COLO668 (cell line): Measurements from ENCODE around the gene PTGES2.

Source experiments
- DNase-seq: peaks from one replicate; lab custom pipeline; 2025; ENCODE audit not compliant: unreplicated experiment; lab: John Stamatoyannopoulos, UW

PTGES2 gene

DNA sequence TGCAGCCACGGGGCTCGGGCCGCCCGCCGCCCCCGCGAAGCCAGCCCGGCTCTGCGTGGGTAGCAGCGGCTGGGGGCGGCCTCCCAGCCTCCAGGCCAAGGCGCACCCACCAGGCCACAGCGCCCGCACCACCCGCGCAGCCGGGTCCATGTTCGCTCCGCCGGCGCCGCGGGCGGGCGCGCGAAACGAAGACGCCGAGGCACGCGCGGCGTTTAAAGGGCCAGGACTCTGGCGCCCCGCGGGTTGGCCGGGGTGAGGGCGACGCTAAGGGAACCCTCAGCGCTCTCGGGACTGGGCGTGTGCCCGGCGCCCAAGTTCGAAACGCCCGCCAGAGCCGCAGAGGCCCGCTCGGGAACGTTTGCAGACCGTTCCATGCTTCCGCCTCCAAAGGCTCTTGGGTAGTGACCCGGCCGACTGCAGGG is at the start of gene PTGES2:
Gene PTGES2 (minus strand): TSS at position 162 of the 422 bp plus-strand sequence. CDS start 12 bp downstream, at position 150.
- peak; percentile 91 for DNase-seq

DNA sequence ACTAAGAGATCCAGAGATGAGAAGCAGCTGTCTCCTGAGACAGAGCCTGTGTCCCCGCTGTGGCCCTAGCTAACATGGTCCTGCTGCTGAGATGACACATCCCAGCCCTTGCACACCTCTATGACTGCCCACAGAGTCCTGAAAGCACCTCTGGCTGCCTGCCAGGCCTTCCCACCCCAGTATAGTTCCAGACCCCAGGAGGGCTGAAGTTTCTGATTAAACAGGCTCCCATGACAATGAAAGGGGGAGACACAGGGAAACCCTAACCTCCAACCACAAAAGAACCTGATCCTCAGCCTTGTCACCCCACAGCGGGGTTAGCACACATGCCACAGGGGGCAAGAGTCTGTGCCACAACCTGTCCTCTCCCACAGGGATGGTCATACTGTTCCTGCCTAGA is 48.2 kb upstream of the PTGES2 start:
- DNase-seq, result no peak

DNA sequence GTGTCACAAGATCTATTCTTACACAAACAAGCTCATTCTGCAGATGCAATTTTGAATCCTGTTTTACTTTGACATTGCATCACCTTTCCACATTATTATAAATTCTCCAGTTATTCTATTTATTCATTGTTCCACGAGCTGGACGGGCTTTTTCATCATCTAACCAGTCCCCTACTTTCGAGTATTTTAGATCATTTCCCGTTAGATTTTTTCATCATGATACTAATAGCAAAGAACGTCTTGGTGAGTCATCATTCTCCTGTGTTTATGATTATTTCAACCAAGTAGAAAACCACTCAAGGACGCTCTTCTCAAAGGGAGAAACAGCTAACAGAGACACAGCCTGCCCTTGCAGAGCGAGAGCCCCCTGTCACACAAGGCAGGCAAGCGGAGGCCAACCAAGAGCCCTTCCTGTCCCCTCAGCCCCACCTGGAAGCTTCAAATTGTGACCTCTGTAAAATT is 47.6 kb upstream of the PTGES2 start:
- DNase-seq, result no peak

DNA sequence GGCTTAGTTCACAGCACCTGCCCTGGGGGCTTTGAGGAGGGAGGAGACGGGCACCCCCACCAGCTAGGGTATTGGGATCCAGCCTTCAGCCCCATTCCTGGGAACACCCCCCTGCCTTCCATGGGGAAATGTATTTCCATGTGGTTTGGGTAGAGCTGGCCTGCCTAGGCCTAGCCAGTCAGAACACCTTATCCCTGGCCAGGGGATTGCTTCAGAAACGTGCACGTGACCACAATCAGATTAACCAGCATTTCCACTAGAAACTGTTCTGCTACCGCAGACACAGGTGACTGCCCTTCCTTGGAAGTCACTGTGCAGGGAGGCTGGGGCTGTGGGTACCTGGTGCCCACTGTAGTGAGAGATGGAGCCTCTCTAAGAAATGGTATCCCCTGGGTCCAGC is 46.5 kb upstream of the PTGES2 start:
- no peak for DNase-seq

DNA sequence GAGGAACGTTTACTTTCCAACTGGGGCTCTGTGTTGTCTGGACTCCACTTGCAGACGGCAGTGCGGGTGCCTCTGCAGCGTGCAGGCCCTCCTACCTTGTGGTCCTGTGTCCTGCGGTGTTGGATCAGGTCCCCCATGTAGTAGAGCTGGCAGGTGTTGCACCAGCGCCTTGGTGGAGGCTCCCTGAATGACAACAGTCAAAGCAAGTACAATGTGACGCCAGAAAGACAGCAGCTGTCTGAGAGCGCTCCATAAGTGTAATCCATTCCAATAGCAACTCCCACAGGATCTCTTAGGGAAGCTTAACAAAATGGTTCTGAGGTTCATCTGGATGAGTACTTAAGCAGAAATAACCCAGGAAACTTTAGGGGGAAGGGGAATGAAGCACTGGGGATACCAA is 42.4 kb upstream of the PTGES2 start:
- DNase-seq, result no peak

DNA sequence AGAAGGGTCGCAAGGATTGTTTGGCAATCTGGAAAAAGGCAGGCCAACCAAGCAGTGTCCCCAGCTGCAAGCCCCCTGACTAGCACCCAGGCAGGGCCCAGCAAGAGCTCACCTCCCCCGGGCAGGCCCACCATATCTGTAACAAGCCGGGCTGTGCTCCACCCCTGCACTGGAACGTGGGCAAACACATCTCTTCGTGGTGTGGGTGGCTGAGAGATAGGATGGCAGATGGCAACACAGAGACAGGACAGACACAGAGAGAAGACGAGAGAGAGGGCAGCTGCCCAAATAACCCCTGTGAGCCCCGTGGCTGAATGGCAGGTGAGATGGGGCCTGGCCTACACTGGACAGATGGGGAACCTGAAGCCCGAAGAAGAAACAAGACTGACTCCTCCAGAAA is 42.0 kb upstream of the PTGES2 start:
- DNase-seq, result no peak

DNA sequence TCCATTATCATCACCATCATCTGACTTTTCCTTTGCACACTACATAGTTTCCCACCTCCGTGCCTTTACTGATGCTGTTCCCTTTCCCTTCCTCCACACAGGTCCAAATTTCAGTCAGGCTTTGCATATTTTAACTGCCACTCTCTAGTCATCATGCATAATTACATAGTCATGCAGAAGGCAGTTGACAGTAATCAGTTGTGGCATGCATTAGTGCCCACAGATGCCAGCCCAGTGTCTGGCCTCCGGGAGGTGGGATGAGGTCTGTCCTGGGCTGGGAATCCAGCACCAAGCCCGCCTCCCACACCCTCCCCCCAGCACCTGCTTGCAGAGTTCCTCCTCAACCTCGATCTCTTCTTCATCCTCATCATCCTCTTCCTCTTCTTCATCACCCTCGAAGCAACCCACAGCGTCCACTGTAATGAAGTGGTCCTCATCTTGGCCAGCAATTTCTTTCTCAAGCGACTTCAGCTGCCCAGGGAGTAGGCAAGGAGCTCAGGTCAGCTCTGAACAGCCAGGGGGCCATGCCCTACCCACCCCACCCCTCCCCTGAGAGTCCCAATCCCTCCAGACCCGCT is 41.3 kb upstream of the PTGES2 start:
- no peak for DNase-seq

DNA sequence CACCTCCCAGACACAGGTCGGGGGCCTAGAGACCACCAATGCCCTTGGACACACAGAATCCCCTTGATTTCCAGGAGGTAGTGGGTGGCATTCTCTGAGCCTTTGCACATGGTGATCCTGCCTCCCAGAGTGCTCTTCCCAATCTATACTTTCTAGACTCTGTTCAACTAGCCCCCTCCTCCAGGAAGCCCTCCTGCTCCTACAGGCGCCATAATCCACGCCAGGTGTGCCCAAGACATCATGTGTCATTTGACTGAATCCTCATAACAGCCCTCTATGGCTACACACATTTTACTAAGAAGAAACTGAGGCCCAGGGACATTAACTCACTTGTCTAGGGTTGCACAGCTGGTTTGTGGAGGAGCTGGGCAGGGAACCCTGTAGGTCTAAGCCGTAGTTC is 39.7 kb upstream of the PTGES2 start:
- no peak for DNase-seq

DNA sequence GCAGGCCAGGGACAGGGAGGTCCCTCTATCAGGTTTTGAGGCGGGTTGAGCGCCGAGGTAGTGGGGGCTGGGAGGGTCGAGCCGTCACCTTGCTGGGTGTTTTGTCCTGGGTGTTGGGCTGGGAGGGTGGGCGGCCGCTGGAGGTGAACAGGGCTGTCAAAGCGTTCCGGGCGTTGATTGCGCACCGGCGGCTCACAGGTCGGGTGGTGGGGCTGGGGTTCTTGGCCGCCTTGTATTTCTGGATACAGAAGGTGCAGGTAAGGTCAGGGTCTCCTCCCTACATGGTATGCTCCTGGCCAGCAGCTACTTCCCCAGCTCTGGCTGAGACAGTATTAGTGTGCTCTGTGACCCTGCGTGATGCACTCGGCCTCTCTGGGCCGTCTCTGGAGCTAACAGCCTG is 38.6 kb upstream of the PTGES2 start:
- DNase-seq, result no peak

DNA sequence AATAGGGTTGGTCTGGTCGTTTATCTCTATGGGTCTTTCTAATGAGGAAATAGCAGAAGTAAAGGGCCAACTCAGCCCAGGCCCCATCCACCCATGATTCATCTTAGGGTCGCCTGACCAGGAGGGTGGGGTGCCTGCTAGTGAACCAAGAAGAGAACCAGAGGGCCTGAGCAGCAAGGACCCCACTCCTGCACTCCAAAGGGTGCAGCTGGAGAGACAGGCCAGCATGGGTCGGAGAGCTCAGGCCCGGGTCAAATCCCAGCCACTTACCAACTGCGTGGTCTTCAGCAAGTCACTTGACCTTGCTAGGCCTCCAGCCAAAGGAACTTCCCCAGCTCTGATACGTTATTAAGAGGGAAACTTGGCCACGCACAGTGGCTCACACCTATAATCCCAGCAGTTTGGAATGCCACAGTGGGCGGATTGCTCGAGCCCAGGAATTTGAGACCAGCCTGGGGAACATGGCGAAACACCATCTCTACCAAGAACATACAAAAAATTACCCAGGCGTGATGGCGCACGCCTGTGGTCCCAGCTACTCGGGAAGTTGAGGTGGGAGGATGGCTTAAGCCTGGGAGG is 36.9 kb upstream of the PTGES2 start:
- no peak for DNase-seq

DNA sequence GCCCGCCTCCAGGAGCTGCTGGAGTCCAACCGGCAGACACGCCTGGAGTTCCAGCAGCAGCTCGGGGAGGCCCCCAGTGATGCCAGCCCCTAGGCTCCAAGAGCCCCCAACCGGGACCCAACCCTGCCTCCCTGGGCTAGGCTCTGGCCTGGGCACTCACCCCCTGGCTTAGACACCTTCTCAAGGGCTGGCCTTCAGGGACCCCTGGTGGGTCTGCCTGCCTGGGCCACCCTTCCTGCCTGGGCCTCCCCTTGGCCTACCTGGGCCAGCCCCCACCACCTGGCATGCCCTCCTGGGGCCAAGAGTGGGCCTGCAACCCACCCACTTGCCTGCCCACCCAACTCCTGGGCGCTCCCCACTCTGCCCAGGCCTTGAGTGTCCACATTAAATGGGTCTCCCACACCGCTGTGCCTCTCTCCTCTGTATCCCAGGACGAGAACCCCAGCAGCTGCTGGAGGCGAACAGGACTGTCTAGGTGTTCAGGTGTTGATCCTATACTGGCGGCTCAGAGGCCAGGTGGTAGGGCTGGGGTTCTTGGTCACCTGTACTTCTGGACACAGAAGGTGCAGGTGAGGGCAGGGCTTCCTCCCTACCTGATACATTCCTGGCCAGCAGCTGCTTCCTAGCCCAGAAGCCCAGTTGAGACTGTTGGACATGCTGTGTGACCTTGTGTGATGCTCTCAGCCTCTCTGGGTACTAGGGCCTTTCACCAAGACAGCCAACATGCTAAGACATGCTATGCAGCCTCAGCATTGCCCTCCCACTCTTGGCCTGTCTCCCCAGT is 36.2 kb upstream of the PTGES2 start:
- DNase-seq, result no peak

DNA sequence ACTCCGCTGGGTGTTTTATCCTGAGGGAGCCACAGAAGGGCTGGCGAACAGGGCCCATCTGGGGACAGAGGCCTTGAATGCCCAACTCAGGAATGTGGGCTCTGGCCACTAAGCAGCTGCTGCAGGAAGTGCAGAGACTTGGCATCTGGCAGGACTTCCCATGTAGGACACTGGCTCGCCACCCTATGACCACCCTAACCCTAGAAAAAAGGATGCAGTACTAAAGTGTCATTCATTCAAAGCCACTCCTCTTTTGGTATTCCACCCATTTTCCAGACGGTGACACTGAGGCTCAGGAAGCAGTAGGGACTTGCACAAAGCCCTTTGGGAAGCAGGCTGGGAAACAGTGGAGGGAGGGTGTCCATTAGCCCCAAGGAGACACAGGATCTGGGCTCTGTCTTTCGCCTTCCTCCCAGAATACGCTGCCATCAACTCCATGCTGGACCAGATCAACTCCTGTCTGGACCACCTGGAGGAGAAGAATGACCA is 35.5 kb upstream of the PTGES2 start:
- no peak for DNase-seq

DNA sequence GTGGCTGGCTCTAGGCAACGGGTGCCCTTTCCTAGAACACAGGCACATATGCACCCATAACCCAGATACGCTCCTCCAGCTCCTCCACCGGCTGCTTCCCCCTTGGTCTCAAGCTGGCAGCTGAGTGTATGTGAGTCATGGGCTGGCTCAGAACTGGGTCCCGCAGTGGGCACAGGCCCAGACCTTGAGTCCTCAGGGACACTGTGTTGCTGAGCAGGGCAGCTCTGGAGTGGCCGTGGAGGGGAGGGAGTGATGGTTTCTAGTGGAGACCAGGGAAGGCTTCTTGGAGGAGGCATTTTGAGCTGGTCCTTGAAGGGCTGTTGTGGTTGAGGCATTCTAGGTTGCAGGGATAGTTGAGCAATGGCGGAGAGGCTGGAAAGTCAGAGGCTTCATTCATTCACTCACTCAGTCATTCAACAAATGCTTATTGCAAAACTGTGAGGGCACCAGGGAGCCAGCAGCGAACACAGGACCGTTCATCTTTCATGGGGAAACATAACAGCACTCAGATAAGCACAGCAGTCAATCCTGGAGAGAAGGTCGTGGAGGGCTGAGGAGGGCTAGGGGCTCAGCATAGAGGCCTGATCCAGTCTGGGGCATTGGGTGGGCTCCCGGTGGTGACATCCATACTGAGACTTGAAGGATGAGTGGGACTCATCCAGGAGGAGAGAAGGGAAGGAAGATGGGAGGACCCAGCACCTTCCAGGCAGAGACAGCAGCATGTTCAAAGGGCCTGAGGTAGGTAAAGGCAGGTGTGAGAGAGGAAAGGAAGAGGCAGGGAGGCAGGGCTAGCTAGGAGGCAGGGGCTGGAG is 34.9 kb upstream of the PTGES2 start:
- no peak for DNase-seq

DNA sequence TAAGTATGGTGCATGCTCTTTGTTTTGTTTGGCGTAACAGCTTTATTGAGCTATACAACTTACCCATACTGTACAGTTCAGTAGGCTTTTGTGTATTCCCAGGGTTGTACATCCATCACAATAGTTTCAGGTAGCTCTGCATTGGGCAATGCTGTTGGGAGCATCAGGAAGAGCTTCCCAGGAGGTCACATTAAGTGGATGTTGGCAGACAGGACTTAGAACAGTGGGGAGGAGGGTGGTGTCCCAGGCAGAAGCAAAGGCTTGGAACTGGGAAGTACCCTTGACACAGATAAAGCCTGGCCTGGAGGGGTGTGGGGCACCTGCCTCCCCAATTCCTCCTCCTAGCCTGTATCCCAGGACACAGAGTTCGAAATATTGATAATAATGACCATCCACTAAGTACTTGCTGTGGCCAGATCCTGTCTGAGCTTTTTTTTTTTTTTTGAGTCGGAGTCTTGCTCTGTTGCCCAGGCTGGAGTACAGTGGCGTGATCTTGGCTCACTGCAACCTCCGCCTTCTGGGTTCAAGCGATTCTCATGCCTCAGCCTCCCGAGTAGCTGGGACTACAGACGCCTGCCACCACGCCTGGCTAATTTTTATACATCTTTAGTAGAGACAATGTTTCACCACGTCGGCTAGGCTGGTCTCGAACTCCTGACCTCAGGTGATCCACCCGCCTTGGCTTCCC is 33.8 kb upstream of the PTGES2 start:
- no peak for DNase-seq

DNA sequence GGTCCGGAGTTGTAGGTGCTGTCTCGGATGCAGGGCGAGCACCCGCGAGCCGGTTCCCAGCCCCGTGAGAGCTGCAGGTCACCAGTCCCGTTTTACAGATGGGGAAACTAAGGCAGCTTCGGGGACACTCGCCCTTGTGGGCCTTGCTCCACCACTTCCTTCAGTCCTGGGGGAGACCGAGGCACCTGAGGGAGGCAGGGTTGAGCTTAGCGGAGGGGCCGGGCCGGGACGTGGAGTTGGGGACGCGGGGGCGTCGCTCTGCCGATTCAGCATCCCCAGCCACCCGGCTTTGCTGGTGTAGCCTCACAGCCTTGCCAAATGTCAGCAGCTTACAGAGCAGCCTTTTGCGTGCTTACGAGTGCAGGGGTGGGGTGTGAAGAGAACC is 33.1 kb upstream of the PTGES2 start:
- DNase-seq, result peak; percentile 42

DNA sequence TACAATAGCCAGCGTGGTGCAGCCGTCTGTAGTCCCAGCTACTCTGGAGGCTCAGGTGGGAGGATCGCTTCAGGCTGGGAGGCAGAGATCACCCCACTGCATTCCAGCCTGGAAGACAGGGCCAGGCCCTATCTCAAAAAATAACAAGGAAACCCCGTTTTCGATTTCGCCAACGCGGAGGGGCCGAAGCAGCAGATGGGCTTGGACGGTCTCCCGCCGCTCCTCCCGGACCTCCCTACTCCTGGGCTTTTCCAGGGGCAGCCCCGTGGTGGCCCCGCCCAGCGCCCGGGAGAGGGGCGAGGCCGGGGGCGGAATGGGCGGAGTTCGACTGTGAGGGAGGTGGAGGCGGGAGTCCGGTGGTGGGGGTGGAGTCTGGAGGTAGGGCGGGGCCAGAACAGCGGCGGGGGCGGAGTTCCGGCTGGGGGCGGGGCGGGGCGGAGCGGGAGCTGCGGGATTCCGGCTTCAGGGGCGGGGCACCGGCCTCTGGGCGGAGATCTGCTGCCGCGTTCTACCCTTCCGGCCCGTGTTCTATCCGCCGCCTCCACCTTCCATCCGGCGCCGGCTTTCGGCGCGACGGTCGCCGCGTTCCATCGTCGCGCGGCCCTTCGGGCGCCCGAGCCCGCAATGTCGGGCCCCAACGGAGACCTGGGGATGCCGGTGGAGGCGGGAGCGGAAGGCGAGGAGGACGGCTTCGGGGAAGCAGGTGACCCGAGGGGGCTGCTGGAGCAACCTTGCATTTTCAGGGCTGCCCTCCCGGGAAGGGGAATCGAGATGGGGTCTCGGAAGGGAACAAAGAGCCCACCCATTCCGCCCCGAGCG is 32.5 kb upstream of the PTGES2 start, which contains the start of gene BBLN:
Gene BBLN (plus strand): TSS at position 482 of the 819 bp plus-strand sequence. CDS start 143 bp downstream, at position 625.
- DNase-seq, result peak; percentile 96

DNA sequence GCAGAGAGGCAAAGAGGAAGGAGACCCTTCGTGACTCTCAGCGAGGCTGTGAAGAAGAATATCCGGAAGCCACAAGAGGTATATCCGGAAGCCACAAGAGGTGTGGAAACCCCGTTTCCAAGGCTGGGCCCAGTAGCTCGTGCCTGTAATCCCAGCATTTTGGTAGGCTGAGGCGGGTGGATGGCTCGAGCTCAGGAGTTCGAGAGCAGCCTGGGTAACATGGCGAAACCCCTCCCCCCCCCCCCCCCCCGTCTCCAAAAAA is 31.9 kb upstream of the PTGES2 start:
- peak; percentile 67 for DNase-seq

DNA sequence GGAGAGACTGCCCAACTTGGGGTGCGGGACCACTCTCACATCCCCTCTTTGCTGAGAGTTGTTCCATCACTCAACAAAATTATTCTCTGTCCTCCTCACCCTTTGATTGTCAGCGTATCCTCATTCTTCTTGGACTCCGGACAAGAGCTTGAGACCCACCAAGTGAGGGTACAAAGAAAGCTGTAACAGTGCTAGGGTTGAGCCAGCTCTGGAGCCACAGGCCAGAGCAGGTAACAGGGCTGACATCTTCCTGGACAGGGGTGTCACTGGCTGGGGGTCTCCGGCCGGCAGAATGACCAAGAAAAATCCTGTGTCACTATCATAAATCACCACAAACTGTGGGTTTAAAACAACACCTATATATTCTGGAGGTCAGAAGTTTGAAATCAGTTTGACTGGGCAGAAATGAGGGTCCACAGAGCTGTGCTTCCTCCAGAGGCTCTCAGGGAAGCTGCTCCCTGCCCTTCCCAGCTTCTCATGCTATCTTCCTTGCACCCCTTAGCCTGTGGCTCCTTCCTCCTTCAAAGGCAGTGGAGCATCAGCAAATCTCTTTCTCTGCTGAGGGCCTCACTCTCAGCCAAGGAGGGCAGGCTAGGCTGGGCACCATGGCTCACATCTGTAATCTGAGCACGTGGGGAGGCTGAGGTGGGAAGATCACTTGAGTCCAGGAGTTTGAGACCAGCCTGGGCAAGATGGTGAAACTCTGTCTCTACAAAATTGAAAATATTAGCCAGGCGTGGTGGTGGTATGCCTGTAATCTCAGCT is 28.4 kb upstream of the PTGES2 start:
- DNase-seq, result no peak

DNA sequence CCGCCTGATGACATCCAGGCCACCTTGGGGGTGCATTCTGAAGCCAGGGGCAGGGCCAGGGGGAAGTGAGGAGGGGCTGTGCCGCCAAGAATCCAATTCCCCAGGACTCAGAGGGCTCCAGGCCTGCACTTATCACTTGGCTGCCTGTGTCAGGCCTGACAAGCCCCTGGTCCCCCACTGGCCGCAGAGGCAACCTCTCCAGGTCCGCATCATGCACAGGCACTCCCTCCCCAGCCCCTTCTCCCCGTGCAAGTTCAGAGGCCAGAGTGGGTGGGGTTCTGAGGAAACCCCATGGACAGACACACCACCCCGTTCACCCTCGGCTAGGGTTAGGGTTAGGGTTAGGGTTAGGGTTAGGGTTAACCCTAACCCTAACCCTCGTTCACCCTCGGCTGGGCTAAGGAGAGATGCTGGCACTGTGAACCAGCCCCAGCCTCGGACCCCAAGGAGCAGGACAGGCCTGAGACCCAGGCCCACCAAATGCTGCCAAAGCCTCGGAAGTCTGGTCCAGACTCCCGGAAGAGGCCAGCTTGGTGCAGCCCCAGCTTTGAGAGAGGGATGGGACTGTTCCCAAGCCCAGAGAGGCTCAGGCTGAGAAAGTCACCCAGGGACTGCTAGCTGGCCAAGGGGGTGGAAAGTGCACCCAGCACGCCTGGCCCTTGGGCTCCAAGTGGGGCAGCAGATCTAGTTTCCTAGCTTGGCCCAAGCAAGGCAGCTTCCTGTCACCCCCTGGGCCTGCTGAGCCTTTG is 26.6 kb upstream of the PTGES2 start:
- DNase-seq, result no peak
